Cardiac fibroblast (primary cell): Measurements from ENCODE around the gene DDX25.
A peak's percentile ranks its signal among the peaks of the same experiment; 100 is the strongest.
"Not testable (repeated sequence)": the region's sequence is repeated elsewhere in the genome, so short reads cannot be mapped to it uniquely, and the experiment has no call there.

ENCODE experiments used
- DNase-seq, 2 donors: peaks; one replicate each; pipeline versions ENCODE4 v3.0.0 to v3.0.0-alpha.2; 2010; ENCODE audit warnings: low read depth in 2 of 2
- H3K4me3 ChIP-seq, 2 donors: replicated peaks in 1 of 2; 1 replicate in 1 of 2; 2 replicates in 1 of 2; pipeline ENCODE4 v1.5.1; 2011; ENCODE audit warnings: low read depth in 2 of 2, low read length in 2 of 2, mild to moderate bottlenecking in 2 of 2, moderate library complexity in 1 of 2
- TF ChIP-seq, protein P1 (sequence below): IDR thresholded peaks from one replicate; pipeline ENCODE4 v1.5.1; 2011; ENCODE audit warnings: low read depth, mild to moderate bottlenecking, low read length, inconsistent platforms

The DDX25 gene

DNA sequence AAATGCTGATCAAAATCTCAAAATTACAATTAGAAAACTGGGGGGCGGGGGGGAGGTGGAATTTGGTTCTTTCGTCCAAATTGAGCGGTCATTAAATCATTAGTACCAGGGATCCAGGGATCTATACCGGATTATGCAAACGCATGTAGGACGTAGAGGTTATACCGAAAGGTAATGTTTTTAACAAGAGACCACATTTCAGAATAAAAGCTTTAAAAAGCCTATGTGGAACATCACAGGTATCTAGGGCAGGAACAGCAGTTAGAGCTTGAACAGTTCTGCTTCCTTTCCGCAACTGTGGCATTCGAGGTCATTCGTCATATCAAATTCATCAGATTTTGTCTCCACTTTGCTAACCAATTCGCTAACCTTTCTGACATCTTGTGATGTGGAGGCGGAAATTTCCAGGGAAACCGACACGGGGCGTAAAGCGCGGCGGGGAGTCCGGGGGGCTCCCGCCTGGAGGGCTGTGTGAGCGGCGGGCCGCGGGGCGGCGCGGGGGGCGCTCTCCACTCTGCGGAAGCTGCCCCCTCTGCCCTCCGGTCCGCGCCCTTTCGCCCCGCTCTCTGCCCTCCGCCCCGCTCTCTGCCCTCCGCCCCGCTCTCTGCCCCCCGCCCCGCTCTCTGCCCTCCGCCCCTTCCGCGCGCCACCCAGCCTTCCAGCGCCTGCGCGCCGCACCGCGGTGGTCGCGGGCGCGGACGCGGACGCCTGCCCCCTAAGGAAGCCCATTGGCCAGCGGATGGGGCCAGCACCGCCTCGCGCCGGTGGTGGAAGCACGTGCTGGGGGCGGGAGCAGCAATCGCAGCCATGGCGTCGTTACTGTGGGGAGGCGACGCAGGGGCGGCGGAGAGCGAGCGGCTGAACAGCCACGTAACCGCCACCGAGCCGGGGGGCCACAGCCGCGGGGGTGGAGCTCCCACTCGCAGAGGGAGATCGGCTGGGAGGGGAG, at the start of gene DDX25:
DDX25 (plus strand) TSS at position 798 of the 949 bp plus-strand sequence; CDS start at position 808, 10 bp downstream.
- H3K4me3 ChIP-seq: peak within 1 kb of the TSS in 1 of 2 donors; percentile 58
- DNase-seq: no peak

DNA sequence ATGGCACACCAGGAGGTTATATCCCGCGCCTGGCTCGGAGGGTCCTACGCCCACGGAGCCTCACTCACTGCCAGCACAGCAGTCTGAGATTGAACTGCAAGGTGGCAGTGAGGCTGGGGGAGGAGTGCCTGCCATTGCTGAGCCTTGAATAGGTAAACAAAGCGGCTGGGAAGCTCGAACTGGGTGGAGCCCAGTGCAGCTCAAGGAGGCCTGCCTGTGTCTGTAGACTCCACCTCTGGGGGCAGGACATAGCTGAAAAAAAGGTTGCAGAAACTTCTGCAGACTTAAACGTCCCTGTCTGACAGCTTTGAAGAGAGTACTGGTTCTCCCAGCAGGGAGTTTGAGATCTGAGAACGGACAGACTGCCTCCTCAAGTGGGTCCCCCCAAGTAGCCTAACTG, 46.6 kb upstream of the DDX25 start:
- H3K4me3 ChIP-seq, DNase-seq: not testable (repeated sequence)

More for the DNA sequence above, at the start of gene DDX25:
- TF ChIP-seq, protein P1, sequence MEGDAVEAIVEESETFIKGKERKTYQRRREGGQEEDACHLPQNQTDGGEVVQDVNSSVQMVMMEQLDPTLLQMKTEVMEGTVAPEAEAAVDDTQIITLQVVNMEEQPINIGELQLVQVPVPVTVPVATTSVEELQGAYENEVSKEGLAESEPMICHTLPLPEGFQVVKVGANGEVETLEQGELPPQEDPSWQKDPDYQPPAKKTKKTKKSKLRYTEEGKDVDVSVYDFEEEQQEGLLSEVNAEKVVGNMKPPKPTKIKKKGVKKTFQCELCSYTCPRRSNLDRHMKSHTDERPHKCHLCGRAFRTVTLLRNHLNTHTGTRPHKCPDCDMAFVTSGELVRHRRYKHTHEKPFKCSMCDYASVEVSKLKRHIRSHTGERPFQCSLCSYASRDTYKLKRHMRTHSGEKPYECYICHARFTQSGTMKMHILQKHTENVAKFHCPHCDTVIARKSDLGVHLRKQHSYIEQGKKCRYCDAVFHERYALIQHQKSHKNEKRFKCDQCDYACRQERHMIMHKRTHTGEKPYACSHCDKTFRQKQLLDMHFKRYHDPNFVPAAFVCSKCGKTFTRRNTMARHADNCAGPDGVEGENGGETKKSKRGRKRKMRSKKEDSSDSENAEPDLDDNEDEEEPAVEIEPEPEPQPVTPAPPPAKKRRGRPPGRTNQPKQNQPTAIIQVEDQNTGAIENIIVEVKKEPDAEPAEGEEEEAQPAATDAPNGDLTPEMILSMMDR: no peak

DNA sequence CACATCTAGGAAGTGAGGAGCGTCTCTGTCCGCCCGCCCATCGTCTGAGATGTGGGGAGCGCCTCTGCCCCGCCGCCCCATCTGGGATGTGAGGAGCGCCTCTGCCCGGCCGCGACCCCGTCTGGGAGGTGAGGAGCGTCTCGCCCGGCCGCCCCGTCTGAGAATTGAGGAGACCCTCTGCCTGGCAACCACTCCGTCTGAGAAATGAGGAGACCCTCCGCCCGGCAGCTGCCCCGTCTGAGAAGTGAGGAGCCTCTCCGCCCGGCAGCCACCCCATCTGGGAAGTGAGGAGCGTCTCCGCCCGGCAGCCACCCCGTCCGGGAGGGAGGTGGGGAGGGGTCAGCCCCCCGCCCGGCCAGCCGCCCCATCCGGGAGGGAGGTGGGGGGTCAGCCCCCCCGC, 41.5 kb upstream of the DDX25 start:
- not testable (repeated sequence) for DNase-seq, H3K4me3 ChIP-seq

DNA sequence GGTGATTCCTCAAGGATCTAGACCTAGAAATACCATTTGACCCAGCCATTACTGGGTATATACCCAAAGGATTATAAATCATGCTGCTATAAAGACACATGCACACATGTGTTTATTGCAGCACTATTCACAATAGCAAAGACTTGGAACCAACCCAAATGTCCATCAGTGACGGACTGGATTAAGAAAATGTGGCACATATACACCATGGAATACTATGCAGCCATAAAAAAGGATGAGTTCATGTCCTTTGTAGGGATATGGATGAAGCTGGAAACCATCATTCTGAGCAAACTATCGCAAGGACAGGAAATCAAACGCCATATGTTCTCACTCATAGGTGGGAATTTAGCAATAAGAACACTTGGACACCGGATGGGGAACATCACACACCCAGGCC, 39.0 kb upstream of the DDX25 start:
- not testable (repeated sequence) for H3K4me3 ChIP-seq, DNase-seq

DNA sequence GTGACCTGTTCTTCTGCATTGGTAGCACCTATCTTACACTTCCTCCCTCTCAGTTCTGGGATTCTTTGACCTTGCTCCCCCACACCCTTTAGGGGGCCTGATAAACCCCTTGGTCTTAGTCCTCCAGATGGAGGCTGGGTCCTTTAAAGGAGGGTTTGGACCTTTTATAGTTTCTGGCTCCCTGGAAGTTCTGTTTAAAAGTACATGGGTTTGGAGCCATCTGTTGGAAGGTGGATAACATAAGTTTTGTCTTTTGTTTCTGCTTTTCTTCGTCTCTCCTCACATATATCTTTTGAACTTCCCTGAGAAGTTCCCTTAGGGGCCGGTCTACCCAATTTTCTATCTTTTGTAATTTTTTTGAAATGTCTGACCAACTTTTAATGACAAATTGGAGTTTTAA, 34.8 kb upstream of the DDX25 start:
- peak in 1 of 2 donors; percentile 32 for DNase-seq
- H3K4me3 ChIP-seq: no peak overlapping the region
- TF ChIP-seq, protein P1: no peak

DNA sequence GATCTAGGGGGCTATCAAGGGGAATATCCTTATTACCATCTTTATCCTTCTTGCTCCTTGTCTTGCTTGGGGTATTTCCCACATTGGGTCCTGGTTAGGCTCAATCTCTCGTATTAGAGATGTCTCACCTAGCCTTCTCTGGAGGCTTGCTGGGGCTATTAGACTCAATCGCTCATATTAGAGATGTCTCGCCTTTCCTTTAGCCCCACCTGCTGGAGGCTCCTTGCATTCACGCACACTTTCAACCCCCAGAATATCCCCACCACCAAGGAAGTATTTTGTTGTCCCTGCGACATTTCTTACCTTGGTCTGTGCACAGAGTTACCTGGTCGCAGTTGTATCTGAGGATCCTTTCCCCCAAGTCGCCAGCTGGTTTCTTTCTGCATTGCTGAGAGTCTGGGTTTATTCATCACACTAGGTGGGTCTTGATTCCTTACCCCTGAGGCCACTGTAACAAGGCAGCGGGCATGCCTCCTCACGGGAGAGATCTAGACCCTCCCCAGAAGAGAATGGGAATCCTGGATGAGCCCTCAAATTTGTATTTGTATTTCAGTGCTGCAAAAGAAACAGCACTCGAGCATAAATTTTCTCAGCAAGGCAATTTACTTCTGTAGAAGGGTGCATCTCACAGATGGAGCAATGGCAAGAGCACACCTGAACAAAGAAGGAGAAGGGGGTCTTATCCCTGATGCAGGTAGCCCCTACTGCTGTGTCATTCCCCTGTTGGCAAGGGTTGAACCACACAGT, 32.7 kb upstream of the DDX25 start:
- DNase-seq: peak; percentile 60 to 66
- H3K4me3 ChIP-seq: no peak overlapping the region
- TF ChIP-seq, protein P1: peak; percentile 72

DNA sequence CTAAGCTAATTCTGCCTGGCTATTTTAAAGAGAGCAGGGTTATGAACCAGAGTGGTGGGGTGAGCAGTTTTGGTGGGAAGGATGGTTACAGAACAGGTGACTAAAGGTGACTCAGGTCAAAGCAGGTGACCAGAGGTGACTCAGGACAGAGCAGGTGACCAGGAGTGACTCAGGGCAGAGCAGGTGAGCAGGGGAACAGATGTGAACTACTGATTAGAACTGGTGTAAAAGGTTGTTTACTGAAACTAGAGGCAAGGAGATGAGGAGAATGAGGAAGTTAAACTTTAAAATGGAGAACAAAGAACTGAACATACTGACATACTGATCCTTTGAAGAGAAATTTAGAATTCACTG, 32.2 kb upstream of the DDX25 start:
- DNase-seq: no peak
- TF ChIP-seq, protein P1: no peak
- no peak overlapping the region for H3K4me3 ChIP-seq

DNA sequence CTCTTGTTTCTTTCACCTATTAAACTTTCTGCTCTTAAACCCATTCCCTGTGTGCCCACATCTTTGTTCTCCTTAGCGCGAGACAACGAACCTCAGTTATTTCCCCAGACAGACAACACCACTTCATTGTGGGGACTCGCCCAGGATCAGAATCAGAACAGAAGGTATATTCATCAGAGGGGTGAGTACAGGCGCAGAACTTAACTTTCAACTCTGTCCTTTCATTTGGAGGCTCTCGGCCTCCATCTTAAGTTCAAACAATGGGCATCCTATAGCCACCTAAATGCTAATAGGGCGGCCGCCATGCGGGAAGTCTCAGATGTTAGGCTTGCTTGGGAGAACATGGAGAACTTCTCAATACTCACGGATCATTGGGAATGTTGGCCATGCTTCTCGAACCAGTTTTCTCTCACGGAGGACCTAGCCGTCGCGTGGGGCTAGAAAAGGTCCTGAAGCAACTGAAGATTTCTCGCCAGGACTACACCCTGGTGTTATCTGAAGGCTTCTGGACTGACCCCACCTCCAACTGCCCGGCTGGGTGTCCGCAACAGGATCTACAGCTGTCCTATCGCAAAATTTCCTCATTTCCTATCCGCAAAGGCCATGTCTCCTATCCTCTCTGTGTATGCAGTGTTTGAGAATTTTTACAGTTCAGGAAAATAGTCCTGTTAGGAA, 30.3 kb upstream of the DDX25 start:
- no peak for DNase-seq
- TF ChIP-seq, protein P1: no peak
- peak overlapping the region; percentile 22 to 33 for H3K4me3 ChIP-seq
